Chondrocyte (in vitro differentiated cells): Measurements from ENCODE around the gene SLC22A31. TPM values are rescaled to one million over a fixed set of nuclear protein-coding genes. Genes with fewer than 3 reads are reported as not detected.
A peak's percentile ranks its signal among the peaks of the same experiment; 100 is the strongest.

Source experiments
- DNase-seq: peaks from one replicate; pipeline ENCODE4 v3.0.0; 2021; ENCODE audit warnings: mixed read lengths, low spot score
- H3K27ac Mint-ChIP-seq: one replicate; pipeline ENCODE4 v1.8.0; 2021; ENCODE audit warnings: mild to moderate bottlenecking, moderate library complexity, mixed read lengths; ENCODE audit not compliant: unreplicated experiment
- H3K27me3 Mint-ChIP-seq: 2 replicates; pipeline ENCODE4 v1.8.0; 2021; ENCODE audit warnings: low read depth, mixed read lengths
- H3K36me3 Mint-ChIP-seq: 2 replicates; pipeline ENCODE4 v1.8.0; 2021; ENCODE audit warnings: low read depth, mixed read lengths
- H3K4me1 Mint-ChIP-seq: 2 replicates; pipeline ENCODE4 v1.8.0; 2021; ENCODE audit warnings: low read depth, mild to moderate bottlenecking, mixed read lengths
- H3K4me3 Mint-ChIP-seq: one replicate; pipeline ENCODE4 v1.8.0; 2021; ENCODE audit warnings: mild to moderate bottlenecking, moderate library complexity, mixed read lengths; ENCODE audit not compliant: unreplicated experiment
- H3K9me3 Mint-ChIP-seq: 2 replicates; pipeline ENCODE4 v1.8.0; 2021; ENCODE audit warnings: low read depth, mixed read lengths
- total RNA-seq: library from RNA; stranded (reverse); gene quantifications from 3 replicates; pipeline ENCODE4 v1.2.1, GENCODE V29; 2021
- TF ChIP-seq, protein P1 (sequence below): fragments of 200-600 bp; sonication (generic); IDR thresholded peaks from 2 replicates; pipeline ENCODE4 v1.5.0; 2021; ENCODE audit warnings: antibody characterized with exemption, mild to moderate bottlenecking, moderate library complexity

SLC22A31 gene
- total RNA-seq, 1 donor from 2014 or later: 0.40 TPM

DNA sequence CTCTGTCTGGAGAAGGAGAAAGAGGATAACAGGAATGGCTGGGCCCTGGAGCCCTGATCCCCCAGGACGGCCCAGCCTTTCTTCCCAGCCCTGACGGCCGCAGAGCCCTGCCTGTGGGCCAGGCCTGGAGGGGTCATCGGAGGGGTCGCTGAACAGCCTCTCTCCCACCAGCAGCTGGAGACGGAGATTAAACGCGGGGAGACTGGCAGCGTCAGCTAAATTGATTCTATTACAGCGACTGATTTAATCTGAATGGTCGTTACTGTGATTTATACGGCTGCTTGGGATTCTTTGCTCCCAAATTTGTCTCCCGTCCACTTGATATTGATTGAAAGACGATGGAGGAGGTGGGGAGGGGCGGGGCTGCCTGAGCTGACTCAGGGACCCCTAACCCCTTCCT is 35.9 kb downstream of the SLC22A31 start:
- Mint-ChIP-seq H3K36me3 (no peaks in the 10 kb centered on the region), H3K4me1 (no peaks in the 10 kb centered on the region), H3K4me3 (no peak overlapping the region), H3K9me3 (no peaks in the 10 kb centered on the region), H3K27ac (no peak overlapping the region), H3K27me3 (peaks cover 18% of the 10 kb centered on the region)
- TF ChIP-seq, protein P1, sequence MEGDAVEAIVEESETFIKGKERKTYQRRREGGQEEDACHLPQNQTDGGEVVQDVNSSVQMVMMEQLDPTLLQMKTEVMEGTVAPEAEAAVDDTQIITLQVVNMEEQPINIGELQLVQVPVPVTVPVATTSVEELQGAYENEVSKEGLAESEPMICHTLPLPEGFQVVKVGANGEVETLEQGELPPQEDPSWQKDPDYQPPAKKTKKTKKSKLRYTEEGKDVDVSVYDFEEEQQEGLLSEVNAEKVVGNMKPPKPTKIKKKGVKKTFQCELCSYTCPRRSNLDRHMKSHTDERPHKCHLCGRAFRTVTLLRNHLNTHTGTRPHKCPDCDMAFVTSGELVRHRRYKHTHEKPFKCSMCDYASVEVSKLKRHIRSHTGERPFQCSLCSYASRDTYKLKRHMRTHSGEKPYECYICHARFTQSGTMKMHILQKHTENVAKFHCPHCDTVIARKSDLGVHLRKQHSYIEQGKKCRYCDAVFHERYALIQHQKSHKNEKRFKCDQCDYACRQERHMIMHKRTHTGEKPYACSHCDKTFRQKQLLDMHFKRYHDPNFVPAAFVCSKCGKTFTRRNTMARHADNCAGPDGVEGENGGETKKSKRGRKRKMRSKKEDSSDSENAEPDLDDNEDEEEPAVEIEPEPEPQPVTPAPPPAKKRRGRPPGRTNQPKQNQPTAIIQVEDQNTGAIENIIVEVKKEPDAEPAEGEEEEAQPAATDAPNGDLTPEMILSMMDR: no peak
- DNase-seq: no peak

DNA sequence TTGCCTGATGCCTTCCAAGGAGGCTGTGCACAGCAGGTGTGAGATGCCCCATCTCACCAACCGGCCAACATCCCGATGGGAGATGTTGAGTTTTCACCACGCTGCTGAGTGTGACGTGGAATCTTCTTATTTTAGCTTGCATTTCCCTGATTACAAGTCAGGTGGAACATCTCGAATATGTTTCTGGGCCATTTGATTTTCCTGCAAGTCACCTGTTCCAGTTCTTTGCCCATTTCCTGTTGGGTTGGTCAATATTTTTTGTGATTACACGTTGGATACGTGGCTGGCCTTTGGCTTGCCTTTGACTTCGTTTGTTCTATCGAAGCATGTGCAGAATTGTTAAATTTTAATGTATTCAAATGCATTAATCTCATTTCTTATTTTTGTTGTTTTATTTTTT is 37.0 kb downstream of the SLC22A31 start:
- no peak for DNase-seq
- peaks cover 18% of the 10 kb centered on the region for H3K27me3 Mint-ChIP-seq

DNA sequence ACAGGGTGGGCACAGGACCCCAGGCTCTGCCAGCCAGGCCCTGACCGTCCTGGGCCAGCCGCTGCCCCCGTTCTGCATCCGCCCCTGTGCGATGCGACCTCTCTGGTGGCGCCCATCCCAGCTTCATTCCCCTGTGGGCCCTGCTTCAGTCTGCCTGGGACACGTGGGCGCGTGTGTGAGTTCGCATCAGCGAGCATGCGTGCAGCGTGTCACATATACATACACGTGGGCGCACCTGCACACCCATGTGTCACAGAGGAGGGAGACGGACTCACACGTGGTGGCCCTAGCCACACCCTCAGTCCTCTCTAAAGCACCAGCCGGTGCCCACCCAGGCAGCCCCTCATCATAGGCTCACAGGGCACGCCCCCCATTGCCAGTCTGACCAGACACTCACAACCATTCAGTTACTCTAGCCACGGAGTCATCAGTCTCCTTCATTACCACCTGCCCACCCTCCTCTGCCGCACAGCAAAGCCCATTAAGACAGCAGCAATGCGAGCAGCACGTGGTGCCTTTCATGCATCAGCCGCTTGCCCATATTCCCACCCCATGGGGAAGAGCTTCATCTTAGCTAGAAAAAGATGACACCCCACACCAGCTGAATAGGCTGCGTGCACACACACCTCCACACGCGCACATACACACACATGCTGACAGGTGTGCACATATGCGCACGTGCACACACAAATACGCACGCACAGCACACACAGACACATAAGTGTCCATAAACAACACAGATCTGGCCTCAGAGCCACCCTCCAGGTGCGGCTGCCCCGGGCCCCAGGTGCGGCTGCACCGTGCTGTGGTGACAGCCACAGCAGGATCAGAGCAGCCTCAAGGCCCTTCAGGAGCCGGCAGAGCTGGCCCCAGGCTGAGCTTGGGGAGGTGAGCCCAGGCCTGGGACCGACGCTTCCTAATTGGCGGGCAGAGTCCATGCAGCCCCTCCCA is 38.3 kb downstream of the SLC22A31 start:
- H3K27me3 Mint-ChIP-seq: peaks cover 18% of the 10 kb centered on the region
- no peaks in the 10 kb centered on the region for H3K36me3 Mint-ChIP-seq

More for the DNA sequence above, 37.0 kb downstream of the SLC22A31 start:
- Mint-ChIP-seq H3K9me3 (no peaks in the 10 kb centered on the region), H3K27ac (no peak overlapping the region), H3K4me1 (no peaks in the 10 kb centered on the region), H3K4me3 (no peak overlapping the region), H3K36me3 (no peaks in the 10 kb centered on the region)
- TF ChIP-seq, protein P1: no peak

DNA sequence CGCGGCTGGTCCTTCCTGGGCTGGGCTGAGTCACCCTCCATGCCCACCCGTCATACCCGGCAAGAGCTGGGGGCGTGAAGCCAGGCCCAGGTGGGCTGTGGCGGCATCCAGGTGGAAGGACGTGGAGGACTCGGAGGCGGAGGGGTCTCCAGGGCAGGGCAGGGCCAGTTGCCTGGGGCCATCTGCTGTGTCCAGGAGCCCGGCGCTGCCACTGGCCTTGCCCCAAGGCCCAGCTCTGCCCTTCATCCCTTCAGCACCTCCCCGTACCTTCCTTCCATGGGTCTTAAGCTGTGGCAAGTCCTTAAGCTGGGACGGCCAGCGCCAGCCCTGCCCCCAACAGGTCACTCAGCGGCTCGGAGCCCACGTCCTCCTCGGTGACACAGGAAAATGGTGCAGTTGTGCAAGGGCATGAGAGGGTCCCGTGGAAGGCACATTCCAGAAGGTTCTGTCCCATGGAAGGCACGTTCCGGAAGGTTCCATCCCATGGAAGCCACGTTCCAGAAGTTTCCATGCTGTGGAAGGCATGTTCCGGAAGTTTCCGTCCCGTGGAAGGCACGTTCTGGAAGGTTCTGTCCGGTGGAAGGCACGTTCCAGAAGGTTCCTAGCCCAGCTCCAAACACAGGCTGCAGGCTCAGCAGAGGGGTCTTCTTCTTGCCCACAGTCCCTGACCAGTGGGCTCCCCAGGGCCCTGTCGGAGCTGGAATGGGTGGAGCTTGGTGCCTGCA is 39.2 kb downstream of the SLC22A31 start:
- Mint-ChIP-seq H3K9me3 (no peaks in the 10 kb centered on the region), H3K27ac (no peak overlapping the region), H3K36me3 (no peaks in the 10 kb centered on the region), H3K4me1 (peaks cover under 1% of the 10 kb centered on the region), H3K4me3 (no peak overlapping the region), H3K27me3 (peaks cover 12% of the 10 kb centered on the region)
- no peak for DNase-seq
- TF ChIP-seq, protein P1: no peak

More for the DNA sequence above, 38.3 kb downstream of the SLC22A31 start:
- Mint-ChIP-seq H3K4me3 (no peak overlapping the region), H3K27ac (no peak overlapping the region), H3K4me1 (no peaks in the 10 kb centered on the region), H3K9me3 (no peaks in the 10 kb centered on the region)
- no peak for DNase-seq
- TF ChIP-seq, protein P1: no peak

DNA sequence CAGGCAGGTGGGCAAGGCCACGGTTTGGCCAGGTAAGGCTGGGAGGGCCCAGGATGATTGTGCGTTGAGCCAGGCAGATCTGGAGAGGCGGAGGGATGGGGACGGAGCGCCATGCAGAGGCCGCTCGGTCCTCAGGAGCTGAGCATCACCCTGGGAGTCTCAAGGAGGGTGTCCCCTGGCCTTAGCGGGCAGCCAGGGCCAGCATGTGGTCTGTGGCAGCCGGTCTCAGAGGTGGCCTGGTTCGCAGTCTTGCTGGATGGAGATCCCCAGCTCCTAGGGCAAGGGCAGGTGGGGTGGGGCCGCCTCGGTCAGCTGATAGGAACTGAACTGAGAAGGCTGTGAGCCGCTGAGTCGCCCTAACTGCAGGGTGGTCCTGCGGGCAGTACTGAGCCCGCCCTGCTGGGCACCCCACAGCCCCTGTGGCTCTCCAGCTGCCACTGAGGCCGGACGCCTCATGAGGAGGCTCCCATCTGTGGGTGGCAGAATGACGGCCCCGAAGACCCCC is 40.4 kb downstream of the SLC22A31 start:
- peak overlapping the region; percentile 15 for H3K27ac Mint-ChIP-seq
- H3K36me3 Mint-ChIP-seq: no peaks in the 10 kb centered on the region
- H3K27me3 Mint-ChIP-seq: peaks cover 10% of the 10 kb centered on the region
- H3K4me3 Mint-ChIP-seq: no peak overlapping the region
- H3K9me3 Mint-ChIP-seq: no peaks in the 10 kb centered on the region
- TF ChIP-seq, protein P1: no peak
- no peak for DNase-seq
- H3K4me1 Mint-ChIP-seq: peaks cover 13% of the 10 kb centered on the region
